WTC11 (cell line): Measurements from ENCODE around the gene HOXB5. TPM values are rescaled to one million over a fixed set of nuclear protein-coding genes. Genes with fewer than 3 reads are reported as not detected.
A peak's percentile ranks its signal among the peaks of the same experiment; 100 is the strongest.

ENCODE experiments used
- ATAC-seq: fragments of 200-7000 bp; cut with Tn5 transposase; 2 replicates; pipeline ENCODE4 v1.10.0; 2021; ENCODE audit warnings: mild to moderate bottlenecking, moderate library complexity
- CTCF ChIA-PET: fragments of 300-600 bp; sonication (Branson Sonifier 250); formaldehyde crosslinking; loops from one replicate; lab custom pipeline; 2021; ENCODE audit warnings: antibody characterized with exemption; lab: Charles Lee
- POLR2A ChIA-PET: fragments of 350-600 bp; sonication (Branson Sonifier 250); formaldehyde crosslinking; loops from one replicate; lab custom pipeline; 2021; ENCODE audit warnings: antibody characterized with exemption; lab: Charles Lee
- DNase-seq: peaks from one replicate; pipeline ENCODE4 v3.0.0; 2021; ENCODE audit warnings: low spot score
- H3K27ac Mint-ChIP-seq: 2 replicates; pipeline ENCODE4 v1.8.0; 2021; ENCODE audit warnings: mixed read lengths
- H3K27me3 Mint-ChIP-seq: 2 replicates; pipeline ENCODE4 v1.8.0; 2021; ENCODE audit warnings: low read depth, mild to moderate bottlenecking, moderate library complexity, mixed read lengths
- H3K36me3 Mint-ChIP-seq: 2 replicates; pipeline ENCODE4 v1.8.0; 2021; ENCODE audit warnings: mixed read lengths
- H3K4me1 Mint-ChIP-seq: 2 replicates; pipeline ENCODE4 v1.8.0; 2022; ENCODE audit warnings: mixed read lengths
- H3K4me3 Mint-ChIP-seq: 2 replicates; pipeline ENCODE4 v1.8.0; 2021; ENCODE audit warnings: mild to moderate bottlenecking, moderate library complexity, mixed read lengths
- H3K9me3 Mint-ChIP-seq: 2 replicates; pipeline ENCODE4 v1.8.0; 2021; ENCODE audit warnings: mixed read lengths
- CBFB ChIP-seq: sonication (generic); formaldehyde crosslinking; IDR thresholded peaks from 2 replicates; pipeline ENCODE4 v1.8.1; 2022; ENCODE audit warnings: mild to moderate bottlenecking, low read depth, missing genetic modification reagents
- CREM ChIP-seq: sonication (generic); formaldehyde crosslinking; IDR thresholded peaks from 2 replicates; pipeline ENCODE4 v1.8.1; 2022; ENCODE audit warnings: mild to moderate bottlenecking, missing genetic modification reagents, moderate library complexity
- ELF4 ChIP-seq: sonication (generic); formaldehyde crosslinking; IDR thresholded peaks from 2 replicates; pipeline ENCODE4 v1.8.1; 2022; ENCODE audit warnings: low read depth, mild to moderate bottlenecking, moderate library complexity, missing genetic modification reagents
- ESRRA ChIP-seq: sonication (generic); formaldehyde crosslinking; IDR thresholded peaks from 2 replicates; pipeline ENCODE4 v1.8.1; 2022; ENCODE audit warnings: mild to moderate bottlenecking, missing genetic modification reagents, borderline replicate concordance
- SMAD4 ChIP-seq: sonication (generic); formaldehyde crosslinking; IDR thresholded peaks from 2 replicates; pipeline ENCODE4 v1.8.0; 2022; ENCODE audit warnings: mild to moderate bottlenecking, missing genetic modification reagents
- SOX15 ChIP-seq: fragments of 250-450 bp; sonication (Bioruptor Pico); IDR thresholded peaks from 2 replicates; pipeline ENCODE4 v1.9.0; 2021; ENCODE audit warnings: mild to moderate bottlenecking
- ZBTB21 ChIP-seq: sonication (generic); formaldehyde crosslinking; IDR thresholded peaks from 2 replicates; pipeline ENCODE4 v1.8.1; 2023; ENCODE audit warnings: mild to moderate bottlenecking, missing genetic modification reagents, borderline replicate concordance
- ZNF416 ChIP-seq: fragments of 250-450 bp; sonication (Bioruptor Pico); IDR thresholded peaks from 2 replicates; pipeline ENCODE4 v1.9.0; 2021; ENCODE audit warnings: mild to moderate bottlenecking, inconsistent platforms
- ZNF423 ChIP-seq: fragments of 250-450 bp; sonication (Bioruptor Pico); IDR thresholded peaks from 2 replicates; pipeline ENCODE4 v2.1.2; 2022; ENCODE audit warnings: mild to moderate bottlenecking, moderate library complexity
- total RNA-seq: library from RNA; stranded (reverse); gene quantifications from 3 replicates; pipeline ENCODE4 v1.2.3, GENCODE V29; 2021
- TF ChIP-seq, protein P1 (sequence below): fragments of 200-600 bp; IDR thresholded peaks from 2 replicates; pipeline ENCODE4 v1.8.0; 2022; ENCODE audit warnings: antibody characterized with exemption
- TF ChIP-seq, protein P2 (sequence below): sonication (generic); formaldehyde crosslinking; IDR thresholded peaks from 2 replicates; pipeline ENCODE4 v1.8.1; 2022; ENCODE audit warnings: mild to moderate bottlenecking, missing genetic modification reagents, moderate library complexity, borderline replicate concordance
- TF ChIP-seq, protein P3 (sequence below): fragments of 250-450 bp; sonication (Bioruptor Pico); IDR thresholded peaks from 2 replicates; pipeline ENCODE4 v1.9.0; 2021; ENCODE audit warnings: mild to moderate bottlenecking
- TF ChIP-seq, protein P4 (sequence below): fragments of 250-450 bp; sonication (Bioruptor Pico); IDR thresholded peaks from 2 replicates; pipeline ENCODE4 v1.9.0; 2021; ENCODE audit warnings: moderate library complexity, mild to moderate bottlenecking, inconsistent platforms, borderline replicate concordance
- TF ChIP-seq, protein P5 (sequence below): sonication (generic); formaldehyde crosslinking; IDR thresholded peaks from 2 replicates; pipeline ENCODE4 v1.8.1; 2023; ENCODE audit warnings: mild to moderate bottlenecking, missing genetic modification reagents, borderline replicate concordance

Gene HOXB5
- total RNA-seq, 1 experiment from 2014 or later: not detected

DNA sequence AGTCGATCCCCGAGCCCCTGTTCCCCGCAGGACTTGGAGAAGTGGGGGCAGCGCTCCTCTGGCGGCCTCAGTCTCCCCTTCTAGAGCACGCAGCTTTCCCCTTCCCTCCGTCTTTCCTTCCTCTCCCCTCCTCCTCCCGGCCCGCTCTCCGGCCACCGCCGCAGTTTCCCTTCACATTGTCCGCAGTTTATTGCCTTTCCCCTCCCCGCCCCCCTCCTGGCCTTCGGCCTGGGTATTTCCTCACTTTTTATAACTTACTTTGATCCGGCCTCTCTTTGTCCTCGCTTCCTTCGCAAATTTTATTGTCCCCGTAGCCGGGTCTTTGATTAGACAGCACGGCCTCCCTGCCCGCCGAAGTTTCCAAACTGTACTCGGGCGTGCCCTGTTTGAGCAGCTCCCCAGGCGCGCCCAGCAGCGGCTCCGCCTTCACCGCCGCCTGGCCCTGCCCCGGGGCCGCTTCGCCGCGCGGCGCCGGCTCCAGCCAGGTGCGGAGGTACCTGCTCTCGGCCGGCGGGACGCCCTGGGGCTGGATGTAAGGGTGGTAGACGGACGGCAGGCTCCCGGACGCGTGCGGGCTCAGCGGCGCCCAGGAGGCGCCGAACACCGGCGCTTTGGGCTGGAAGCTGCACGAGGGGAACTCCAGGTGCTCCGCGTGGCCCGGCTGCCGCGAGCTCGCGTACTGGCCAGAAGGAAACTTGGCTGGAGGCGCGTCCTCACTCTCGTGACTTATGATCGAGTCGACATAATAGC, 32.1 kb upstream of the HOXB5 start:
- no peaks in the 10 kb centered on the region for H3K9me3 Mint-ChIP-seq
- POLR2A ChIA-PET: interaction anchor here (0.7 kb wide), 1 partner anchor 1863 kb away, joined by 3 read pairs; no protein-coding TSS in a partner anchor
- no peak for TF ChIP-seq SMAD4
- no peak for TF ChIP-seq SOX15 (CRISPR knock-in tag)
- TF ChIP-seq, protein P1, sequence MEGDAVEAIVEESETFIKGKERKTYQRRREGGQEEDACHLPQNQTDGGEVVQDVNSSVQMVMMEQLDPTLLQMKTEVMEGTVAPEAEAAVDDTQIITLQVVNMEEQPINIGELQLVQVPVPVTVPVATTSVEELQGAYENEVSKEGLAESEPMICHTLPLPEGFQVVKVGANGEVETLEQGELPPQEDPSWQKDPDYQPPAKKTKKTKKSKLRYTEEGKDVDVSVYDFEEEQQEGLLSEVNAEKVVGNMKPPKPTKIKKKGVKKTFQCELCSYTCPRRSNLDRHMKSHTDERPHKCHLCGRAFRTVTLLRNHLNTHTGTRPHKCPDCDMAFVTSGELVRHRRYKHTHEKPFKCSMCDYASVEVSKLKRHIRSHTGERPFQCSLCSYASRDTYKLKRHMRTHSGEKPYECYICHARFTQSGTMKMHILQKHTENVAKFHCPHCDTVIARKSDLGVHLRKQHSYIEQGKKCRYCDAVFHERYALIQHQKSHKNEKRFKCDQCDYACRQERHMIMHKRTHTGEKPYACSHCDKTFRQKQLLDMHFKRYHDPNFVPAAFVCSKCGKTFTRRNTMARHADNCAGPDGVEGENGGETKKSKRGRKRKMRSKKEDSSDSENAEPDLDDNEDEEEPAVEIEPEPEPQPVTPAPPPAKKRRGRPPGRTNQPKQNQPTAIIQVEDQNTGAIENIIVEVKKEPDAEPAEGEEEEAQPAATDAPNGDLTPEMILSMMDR: no peak
- no peak for TF ChIP-seq ZNF416
- TF ChIP-seq, protein P2, sequence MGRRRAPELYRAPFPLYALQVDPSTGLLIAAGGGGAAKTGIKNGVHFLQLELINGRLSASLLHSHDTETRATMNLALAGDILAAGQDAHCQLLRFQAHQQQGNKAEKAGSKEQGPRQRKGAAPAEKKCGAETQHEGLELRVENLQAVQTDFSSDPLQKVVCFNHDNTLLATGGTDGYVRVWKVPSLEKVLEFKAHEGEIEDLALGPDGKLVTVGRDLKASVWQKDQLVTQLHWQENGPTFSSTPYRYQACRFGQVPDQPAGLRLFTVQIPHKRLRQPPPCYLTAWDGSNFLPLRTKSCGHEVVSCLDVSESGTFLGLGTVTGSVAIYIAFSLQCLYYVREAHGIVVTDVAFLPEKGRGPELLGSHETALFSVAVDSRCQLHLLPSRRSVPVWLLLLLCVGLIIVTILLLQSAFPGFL (CRISPR knock-in tag): no peak
- TF ChIP-seq, all 79 proteins: peak for 0
- peaks cover 100% of the 10 kb centered on the region; the same call in 1 of the 2 replicates for H3K27me3 Mint-ChIP-seq
- CTCF ChIA-PET: interaction anchor here (1.0 to 3.5 kb wide), 9 partner anchors 9 to 599 kb away, joined by 3 to 54 read pairs (median 5); partner anchors contain the start of gene HOXB5
- ATAC-seq: peak; percentile 38
- DNase-seq: peak; percentile 69
- H3K4me3 Mint-ChIP-seq: peak overlapping the region; percentile 61
- H3K36me3 Mint-ChIP-seq: no peaks in the 10 kb centered on the region; the same call in 1 of the 2 replicates
- no peak overlapping the region for H3K27ac Mint-ChIP-seq
- peaks cover 13% of the 10 kb centered on the region for H3K4me1 Mint-ChIP-seq

DNA sequence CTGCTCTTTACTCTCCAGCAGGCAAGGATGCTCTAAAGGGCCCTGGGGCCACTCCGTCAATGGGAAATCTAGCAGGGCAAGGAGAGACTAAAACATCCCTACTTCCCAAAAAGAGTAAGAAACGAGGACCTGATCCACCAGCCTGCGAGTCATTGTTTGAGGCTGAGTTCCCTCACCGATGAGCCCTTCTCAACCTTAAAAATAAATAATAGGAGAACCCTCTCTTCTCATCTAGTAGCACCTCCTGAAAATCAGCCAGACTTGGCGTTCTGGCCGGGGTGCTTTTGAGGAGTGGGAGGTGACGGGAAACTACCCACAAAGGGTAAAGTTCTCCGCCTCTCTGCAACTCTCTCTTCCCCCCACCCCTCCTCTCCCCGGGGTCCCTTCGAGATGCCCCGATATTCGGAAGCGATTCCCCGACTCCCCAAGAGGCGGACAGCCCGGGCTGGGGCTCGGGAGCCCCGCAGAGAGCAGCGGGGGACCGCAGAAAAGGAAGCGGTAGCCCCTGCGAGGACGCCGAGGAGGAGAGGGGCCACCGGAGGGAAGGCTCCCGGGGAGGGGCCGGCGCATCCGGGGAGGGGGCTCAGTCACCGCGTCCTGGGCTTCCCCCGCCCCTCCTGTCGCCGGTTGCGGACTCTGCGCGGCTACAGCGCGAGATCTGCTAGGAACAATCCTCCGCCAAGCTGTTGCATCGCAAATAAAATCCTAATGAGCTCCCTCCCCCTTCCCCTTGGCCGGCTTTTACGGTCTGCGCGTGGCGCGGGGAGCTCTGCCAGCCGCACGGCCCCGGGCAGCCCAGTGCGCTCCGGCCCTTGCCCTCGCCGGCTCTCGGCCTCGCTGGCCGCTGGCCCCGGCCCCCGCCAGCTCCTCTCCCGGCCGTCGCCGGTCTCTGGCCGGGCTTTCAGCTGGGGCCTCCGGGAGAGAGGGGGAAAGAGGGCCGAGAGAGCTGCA, 31.2 kb upstream of the HOXB5 start:
- TF ChIP-seq, protein P3, sequence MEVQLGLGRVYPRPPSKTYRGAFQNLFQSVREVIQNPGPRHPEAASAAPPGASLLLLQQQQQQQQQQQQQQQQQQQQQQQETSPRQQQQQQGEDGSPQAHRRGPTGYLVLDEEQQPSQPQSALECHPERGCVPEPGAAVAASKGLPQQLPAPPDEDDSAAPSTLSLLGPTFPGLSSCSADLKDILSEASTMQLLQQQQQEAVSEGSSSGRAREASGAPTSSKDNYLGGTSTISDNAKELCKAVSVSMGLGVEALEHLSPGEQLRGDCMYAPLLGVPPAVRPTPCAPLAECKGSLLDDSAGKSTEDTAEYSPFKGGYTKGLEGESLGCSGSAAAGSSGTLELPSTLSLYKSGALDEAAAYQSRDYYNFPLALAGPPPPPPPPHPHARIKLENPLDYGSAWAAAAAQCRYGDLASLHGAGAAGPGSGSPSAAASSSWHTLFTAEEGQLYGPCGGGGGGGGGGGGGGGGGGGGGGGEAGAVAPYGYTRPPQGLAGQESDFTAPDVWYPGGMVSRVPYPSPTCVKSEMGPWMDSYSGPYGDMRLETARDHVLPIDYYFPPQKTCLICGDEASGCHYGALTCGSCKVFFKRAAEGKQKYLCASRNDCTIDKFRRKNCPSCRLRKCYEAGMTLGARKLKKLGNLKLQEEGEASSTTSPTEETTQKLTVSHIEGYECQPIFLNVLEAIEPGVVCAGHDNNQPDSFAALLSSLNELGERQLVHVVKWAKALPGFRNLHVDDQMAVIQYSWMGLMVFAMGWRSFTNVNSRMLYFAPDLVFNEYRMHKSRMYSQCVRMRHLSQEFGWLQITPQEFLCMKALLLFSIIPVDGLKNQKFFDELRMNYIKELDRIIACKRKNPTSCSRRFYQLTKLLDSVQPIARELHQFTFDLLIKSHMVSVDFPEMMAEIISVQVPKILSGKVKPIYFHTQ: no peak
- TF ChIP-seq SOX15 (CRISPR knock-in tag): no peak
- TF ChIP-seq, protein P4, sequence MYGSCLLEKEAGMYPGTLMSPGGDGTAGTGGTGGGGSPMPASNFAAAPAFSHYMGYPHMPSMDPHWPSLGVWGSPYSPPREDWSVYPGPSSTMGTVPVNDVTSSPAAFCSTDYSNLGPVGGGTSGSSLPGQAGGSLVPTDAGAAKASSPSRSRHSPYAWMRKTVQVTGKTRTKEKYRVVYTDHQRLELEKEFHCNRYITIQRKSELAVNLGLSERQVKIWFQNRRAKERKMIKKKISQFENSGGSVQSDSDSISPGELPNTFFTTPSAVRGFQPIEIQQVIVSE: 0 out of 2 replicates have a peak, but pooled peaks have one; percentile 10
- no peak for TF ChIP-seq ZBTB21 (CRISPR knock-in tag)
- no peak for TF ChIP-seq ESRRA (CRISPR knock-in tag)
- no peak for TF ChIP-seq SMAD4
- TF ChIP-seq ZNF423 (CRISPR knock-in tag): 0 out of 2 replicates have a peak, but pooled peaks have one; percentile 16
- TF ChIP-seq CBFB (CRISPR knock-in tag): no peak
- TF ChIP-seq, protein P5, sequence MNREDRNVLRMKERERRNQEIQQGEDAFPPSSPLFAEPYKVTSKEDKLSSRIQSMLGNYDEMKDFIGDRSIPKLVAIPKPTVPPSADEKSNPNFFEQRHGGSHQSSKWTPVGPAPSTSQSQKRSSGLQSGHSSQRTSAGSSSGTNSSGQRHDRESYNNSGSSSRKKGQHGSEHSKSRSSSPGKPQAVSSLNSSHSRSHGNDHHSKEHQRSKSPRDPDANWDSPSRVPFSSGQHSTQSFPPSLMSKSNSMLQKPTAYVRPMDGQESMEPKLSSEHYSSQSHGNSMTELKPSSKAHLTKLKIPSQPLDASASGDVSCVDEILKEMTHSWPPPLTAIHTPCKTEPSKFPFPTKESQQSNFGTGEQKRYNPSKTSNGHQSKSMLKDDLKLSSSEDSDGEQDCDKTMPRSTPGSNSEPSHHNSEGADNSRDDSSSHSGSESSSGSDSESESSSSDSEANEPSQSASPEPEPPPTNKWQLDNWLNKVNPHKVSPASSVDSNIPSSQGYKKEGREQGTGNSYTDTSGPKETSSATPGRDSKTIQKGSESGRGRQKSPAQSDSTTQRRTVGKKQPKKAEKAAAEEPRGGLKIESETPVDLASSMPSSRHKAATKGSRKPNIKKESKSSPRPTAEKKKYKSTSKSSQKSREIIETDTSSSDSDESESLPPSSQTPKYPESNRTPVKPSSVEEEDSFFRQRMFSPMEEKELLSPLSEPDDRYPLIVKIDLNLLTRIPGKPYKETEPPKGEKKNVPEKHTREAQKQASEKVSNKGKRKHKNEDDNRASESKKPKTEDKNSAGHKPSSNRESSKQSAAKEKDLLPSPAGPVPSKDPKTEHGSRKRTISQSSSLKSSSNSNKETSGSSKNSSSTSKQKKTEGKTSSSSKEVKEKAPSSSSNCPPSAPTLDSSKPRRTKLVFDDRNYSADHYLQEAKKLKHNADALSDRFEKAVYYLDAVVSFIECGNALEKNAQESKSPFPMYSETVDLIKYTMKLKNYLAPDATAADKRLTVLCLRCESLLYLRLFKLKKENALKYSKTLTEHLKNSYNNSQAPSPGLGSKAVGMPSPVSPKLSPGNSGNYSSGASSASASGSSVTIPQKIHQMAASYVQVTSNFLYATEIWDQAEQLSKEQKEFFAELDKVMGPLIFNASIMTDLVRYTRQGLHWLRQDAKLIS: no peak
- no peak for TF ChIP-seq ELF4 (CRISPR knock-in tag)
- no peak for TF ChIP-seq CREM
- TF ChIP-seq, all 79 proteins: peak for 2
- POLR2A ChIA-PET: no interaction called here
- peaks cover 100% of the 10 kb centered on the region; the same call in 1 of the 2 replicates for H3K27me3 Mint-ChIP-seq
- no peaks in the 10 kb centered on the region for H3K9me3 Mint-ChIP-seq
- no peaks in the 10 kb centered on the region for H3K36me3 Mint-ChIP-seq
- H3K4me1 Mint-ChIP-seq: peaks cover 15% of the 10 kb centered on the region
- no peak overlapping the region for H3K4me3 Mint-ChIP-seq
- peak; percentile 37 for ATAC-seq
- DNase-seq: peak; percentile 68
- CTCF ChIA-PET: interaction anchor here (0.6 to 3.5 kb wide), 9 partner anchors 12 to 598 kb away, joined by 3 to 54 read pairs (median 5); partner anchors contain the start of gene HOXB5
- no peak overlapping the region for H3K27ac Mint-ChIP-seq
